Tibial nerve (tissue), 4 donors: ENCODE results near the gene GRIA1. TPM values are rescaled to one million over a fixed set of nuclear protein-coding genes. Genes with fewer than 3 reads are reported as not detected.
"Not testable (repeated sequence)": the region's sequence is repeated elsewhere in the genome, so short reads cannot be mapped to it uniquely, and the experiment has no call there.

ENCODE experiments used
- DNase-seq, 2 donors: peaks; one replicate each; pipeline ENCODE4 v3.0.0-alpha.2; 2019; ENCODE audit warnings: low spot score in 2 of 2
- H3K27ac ChIP-seq, 4 donors: fragments of 200-600 bp; sonication (generic) in 3 of 4; one replicate each; pipeline ENCODE4 v1.5.1; 2017 to 2019; ENCODE audit warnings: mild to moderate bottlenecking in 1 of 4
- H3K27me3 ChIP-seq, 2 donors: fragments of 200-600 bp; sonication (generic) in 1 of 2; one replicate each; pipeline versions ENCODE4 v1.5.1 to v1.6.0; 2017 to 2019
- H3K36me3 ChIP-seq, 3 donors: fragments of 200-600 bp; sonication (generic); one replicate each; pipeline ENCODE4 v1.5.1; 2018 to 2019
- H3K4me1 ChIP-seq, 4 donors: fragments of 200-600 bp; sonication (generic) in 3 of 4; one replicate each; pipeline ENCODE4 v1.5.1; 2017 to 2019
- H3K4me3 ChIP-seq, 4 donors: fragments of 200-600 bp; sonication (generic) in 3 of 4; one replicate each; pipeline ENCODE4 v1.5.1; 2017 to 2019; ENCODE audit warnings: mild to moderate bottlenecking in 1 of 4, moderate library complexity in 1 of 4
- H3K9me3 ChIP-seq, 4 donors: fragments of 200-600 bp; sonication (generic) in 3 of 4; one replicate each; pipeline ENCODE4 v1.5.1; 2017 to 2019
- CTCF ChIP-seq, 5 experiments: fragments of 200-600 bp in 3 of 5; fragments of 450-650 bp in 2 of 5; sonication (generic) in 3 of 5; IDR thresholded peaks; one replicate each; pipeline ENCODE4 v1.5.1; 2016 to 2019; ENCODE audit warnings: antibody characterized with exemption in 5 of 5, mild to moderate bottlenecking in 3 of 5, moderate library complexity in 2 of 5
- EP300 ChIP-seq, 2 donors: sonication (generic); formaldehyde crosslinking; IDR thresholded peaks; one replicate each; pipeline ENCODE4 v1.6.1; 2017; ENCODE audit warnings: antibody characterized with exemption in 2 of 2, mild to moderate bottlenecking in 1 of 2
- POLR2A ChIP-seq, 2 donors: fragments of 450-650 bp; IDR thresholded peaks; one replicate each; pipeline ENCODE4 v1.6.1; 2017; ENCODE audit warnings: antibody characterized with exemption in 2 of 2, mild to moderate bottlenecking in 2 of 2, moderate library complexity in 2 of 2
- WGBS, 2 donors: methylation state at CpG; one replicate each; pipeline ENCODE4 v1.1.5; 2018; 5-methylcytosine and 5-hydroxymethylcytosine counted together
- total RNA-seq, 4 donors: library from RNA; depleted of rRNA; stranded (reverse); fragments of >200 nt; gene quantifications; one replicate each; pipeline ENCODE4 v1.1.0, GENCODE V29; 2016

Gene GRIA1
- total RNA-seq, 4 donors from 2014 or later = 1.2 to 2.1 (median 1.5) TPM

DNA sequence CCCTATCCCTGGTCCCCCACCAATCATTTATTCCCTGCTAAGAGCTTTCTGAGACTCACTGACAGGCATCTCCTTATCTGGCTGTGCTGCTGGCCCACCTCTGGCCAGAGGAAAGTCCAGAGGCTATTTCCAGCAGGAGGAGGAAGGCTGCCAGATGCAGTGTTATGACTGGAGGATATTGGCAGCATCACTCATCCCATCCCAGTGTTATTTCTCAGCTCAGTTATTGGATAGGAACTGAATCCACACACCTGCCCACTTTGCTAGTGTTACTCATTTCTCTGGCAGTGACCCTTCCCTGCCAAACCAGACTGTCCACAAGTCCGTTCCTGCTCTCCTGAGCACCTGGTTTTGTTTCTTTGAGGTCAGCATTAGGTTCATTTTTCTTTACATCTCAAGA, 228.2 kb downstream of the GRIA1 start:
- Histone ChIP-seq H3K36me3 (no peaks in the 10 kb centered on the region), H3K4me3 (no peak overlapping the region), H3K27ac (no peak overlapping the region), H3K9me3 (peaks cover 0 to 8% (median 0%) of the 10 kb centered on the region in 4 donors), H3K27me3 (no peaks in the 10 kb centered on the region), H3K4me1 (no peaks in the 10 kb centered on the region)
- WGBS, 2 donors = 74 to 81% methylated on average over 1 of the region's 1 CpG
- no peak for DNase-seq
- no peak for TF ChIP-seq CTCF (IDR thresholded peaks at IDR 0.05)
- no peak for TF ChIP-seq EP300 (IDR thresholded peaks at IDR 0.05)
- no peak for TF ChIP-seq POLR2A (IDR thresholded peaks at IDR 0.05)

DNA sequence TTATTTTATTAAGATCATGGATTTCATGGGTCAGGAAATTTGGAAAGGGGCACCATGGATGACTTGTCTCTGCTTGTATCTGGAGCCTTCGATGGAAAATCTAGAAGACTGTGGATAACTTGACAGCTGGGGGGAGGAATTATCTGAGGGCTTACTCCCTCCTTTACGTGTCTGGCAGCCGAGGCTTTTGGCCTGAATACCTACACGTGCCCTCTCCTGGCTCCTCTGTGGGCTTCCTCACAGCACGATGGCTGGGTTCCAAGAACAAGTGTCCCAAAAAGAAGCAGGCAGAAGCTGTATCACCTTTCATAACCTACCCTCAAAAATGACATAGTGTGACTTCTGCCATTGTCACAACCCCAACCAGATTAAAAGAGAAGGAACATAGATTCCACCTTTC, 228.9 kb downstream of the GRIA1 start:
- WGBS, 2 donors = 76 to 80% methylated on average over 5 of the region's 5 CpGs
- no peaks in the 10 kb centered on the region for H3K27me3 ChIP-seq
- peaks cover 0 to 8% (median 0%) of the 10 kb centered on the region in 4 donors for H3K9me3 ChIP-seq
- TF ChIP-seq EP300 (IDR thresholded peaks at IDR 0.05) = no peak
- TF ChIP-seq POLR2A (IDR thresholded peaks at IDR 0.05) = no peak
- no peak for TF ChIP-seq CTCF (IDR thresholded peaks at IDR 0.05)
- no peak overlapping the region for H3K4me3 ChIP-seq
- no peak overlapping the region for H3K27ac ChIP-seq
- no peak for DNase-seq
- H3K36me3 ChIP-seq = no peaks in the 10 kb centered on the region
- no peaks in the 10 kb centered on the region for H3K4me1 ChIP-seq

DNA sequence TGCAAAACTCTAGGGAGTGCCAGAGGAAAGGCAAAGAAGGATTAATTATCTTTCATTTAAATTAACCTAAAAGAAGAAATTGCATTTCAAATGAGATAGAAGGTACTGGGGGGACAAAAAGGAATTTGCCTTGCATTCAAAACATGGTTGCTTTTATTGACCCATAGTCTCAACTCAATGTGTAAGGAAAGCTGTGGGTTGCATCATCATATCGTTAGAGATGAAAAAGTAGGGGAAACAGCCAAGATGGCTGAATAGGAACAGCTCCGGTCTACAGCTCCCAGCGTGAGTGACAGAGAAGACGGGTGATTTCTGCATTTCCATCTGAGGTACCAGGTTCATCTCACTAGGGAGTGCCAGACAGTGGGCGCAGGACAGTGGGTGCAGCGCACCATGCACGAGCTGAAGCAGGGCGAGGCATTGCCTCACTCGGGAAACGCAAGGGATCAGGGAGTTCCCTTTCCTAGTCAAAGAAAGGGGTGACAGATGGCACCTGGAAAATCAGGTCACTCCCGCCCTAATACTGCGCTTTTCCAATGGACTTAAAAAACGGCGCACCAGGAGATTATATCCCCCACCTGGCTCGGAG, 232.6 kb downstream of the GRIA1 start:
- not testable (repeated sequence) for H3K4me3 ChIP-seq, H3K4me1 ChIP-seq, H3K27me3 ChIP-seq, DNase-seq, H3K9me3 ChIP-seq, H3K27ac ChIP-seq, H3K36me3 ChIP-seq
- 90 to 92% methylated on average over 14 to 15 of the region's 15 CpGs for WGBS, 2 donors

DNA sequence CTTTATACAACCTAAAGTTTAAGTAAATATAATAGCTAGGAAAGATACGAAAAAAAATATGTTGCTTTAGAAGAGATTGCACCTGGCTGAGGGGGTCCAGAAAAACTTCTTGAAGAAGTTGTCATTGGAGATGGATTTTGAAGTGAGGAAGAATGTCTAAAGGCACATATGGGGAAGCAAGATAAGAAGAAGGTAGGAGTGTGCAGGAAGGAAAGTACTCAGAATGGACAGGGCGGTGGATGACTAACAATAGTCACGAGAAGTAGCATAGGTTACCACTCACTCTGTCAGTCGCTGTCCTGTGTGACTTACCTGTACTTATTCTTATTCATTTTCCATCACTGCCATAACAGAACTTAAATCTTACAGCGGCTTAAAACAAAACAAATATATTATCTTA, 251.6 kb downstream of the GRIA1 start:
- H3K27me3 ChIP-seq = no peaks in the 10 kb centered on the region
- H3K9me3 ChIP-seq = no peaks in the 10 kb centered on the region
- 74 to 75% methylated on average over 5 of the region's 5 CpGs for WGBS, 2 donors
- TF ChIP-seq POLR2A (IDR thresholded peaks at IDR 0.05) (no peak), EP300 (IDR thresholded peaks at IDR 0.05) (no peak), CTCF (IDR thresholded peaks at IDR 0.05) (no peak)
- DNase-seq = no peak
- no peak overlapping the region for H3K4me3 ChIP-seq
- no peaks in the 10 kb centered on the region for H3K36me3 ChIP-seq
- H3K27ac ChIP-seq = no peak overlapping the region
- H3K4me1 ChIP-seq = no peaks in the 10 kb centered on the region

DNA sequence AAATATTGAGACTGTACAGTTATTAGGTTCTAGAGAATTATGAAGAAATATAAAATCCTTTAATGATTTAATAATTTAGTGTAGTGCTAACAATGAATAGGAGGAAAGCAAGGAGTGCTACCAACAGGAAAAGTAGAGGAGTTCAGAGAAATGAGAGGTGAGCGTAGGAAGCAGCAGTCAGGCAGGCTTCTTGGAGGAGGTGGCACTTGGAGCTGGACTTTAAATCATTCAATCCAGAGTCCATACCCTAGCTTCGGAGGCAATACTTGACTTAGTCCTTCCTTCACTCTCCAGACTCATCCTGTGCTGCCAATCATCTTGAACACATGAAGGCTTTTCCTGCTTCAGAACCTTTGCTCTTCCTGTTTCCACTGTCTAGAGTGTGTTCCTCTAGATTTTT, 254.3 kb downstream of the GRIA1 start:
- 85 to 89% methylated on average over 2 of the region's 2 CpGs for WGBS, 2 donors
- no peak for TF ChIP-seq POLR2A (IDR thresholded peaks at IDR 0.05)
- no peak for TF ChIP-seq EP300 (IDR thresholded peaks at IDR 0.05)
- no peak for TF ChIP-seq CTCF (IDR thresholded peaks at IDR 0.05)
- H3K4me1 ChIP-seq = no peaks in the 10 kb centered on the region
- no peaks in the 10 kb centered on the region for H3K9me3 ChIP-seq
- H3K27ac ChIP-seq = no peak overlapping the region
- no peaks in the 10 kb centered on the region for H3K27me3 ChIP-seq
- no peak overlapping the region for H3K4me3 ChIP-seq
- no peaks in the 10 kb centered on the region for H3K36me3 ChIP-seq
- DNase-seq = no peak
